MM.1S (cell line): Measurements from ENCODE around the gene CAB39L.

Source experiments
- DNase-seq: peaks from one replicate; pipeline ENCODE4 v3.0.0-alpha.2; 2015
- H2AFZ ChIP-seq: fragments of 300-600 bp; sonication (generic); 2 replicates; pipeline ENCODE4 v1.6.0; 2016; ENCODE audit warnings: antibody characterized with exemption, low read length
- H3F3A ChIP-seq: fragments of 300-600 bp; sonication (generic); 2 replicates; pipeline ENCODE4 v1.6.1; 2016; ENCODE audit warnings: mild to moderate bottlenecking, antibody characterized with exemption, low read length, moderate library complexity, mixed read lengths; ENCODE audit not compliant: insufficient read depth
- H3K27ac ChIP-seq: fragments of 300-600 bp; sonication (generic); 2 replicates; pipeline ENCODE4 v1.5.1; 2016; ENCODE audit warnings: mild to moderate bottlenecking, low read length
- H3K27me3 ChIP-seq: fragments of 300-600 bp; sonication (generic); replicated peaks from 2 replicates; pipeline ENCODE4 v1.6.0; 2016; ENCODE audit warnings: low read length; ENCODE audit not compliant: insufficient read depth
- H3K36me3 ChIP-seq: fragments of 300-600 bp; sonication (generic); replicated peaks from 2 replicates; pipeline ENCODE4 v1.6.1; 2016; ENCODE audit warnings: mild to moderate bottlenecking, low read length, mixed read lengths; ENCODE audit not compliant: insufficient read depth
- H3K4me1 ChIP-seq: fragments of 300-600 bp; sonication (generic); 2 replicates; pipeline ENCODE4 v1.6.1; 2016; ENCODE audit warnings: low read length, mixed read lengths
- H3K4me2 ChIP-seq: fragments of 300-600 bp; sonication (generic); 2 replicates; pipeline ENCODE4 v1.6.0; 2016; ENCODE audit warnings: low read depth, low read length
- H3K4me3 ChIP-seq: fragments of 300-600 bp; sonication (generic); 2 replicates; pipeline ENCODE4 v1.5.1; 2016; ENCODE audit warnings: low read length, mixed read lengths
- H3K79me2 ChIP-seq: fragments of 300-600 bp; sonication (generic); 2 replicates; pipeline ENCODE4 v1.6.1; 2016; ENCODE audit warnings: mixed run types, low read length, mixed read lengths
- H3K9ac ChIP-seq: fragments of 300-600 bp; sonication (generic); 2 replicates; pipeline ENCODE4 v1.6.1; 2016; ENCODE audit warnings: low read length, mixed read lengths
- H3K9me2 ChIP-seq: fragments of 300-600 bp; sonication (generic); replicated peaks from 2 replicates; pipeline ENCODE4 v1.6.1; 2016; ENCODE audit warnings: mild to moderate bottlenecking, low read length, mixed read lengths; ENCODE audit not compliant: insufficient read depth
- H3K9me3 ChIP-seq: fragments of 300-600 bp; sonication (generic); replicated peaks from 2 replicates; pipeline ENCODE4 v1.6.1; 2016; ENCODE audit warnings: mild to moderate bottlenecking, low read length, mixed read lengths; ENCODE audit not compliant: insufficient read depth
- H4K20me1 ChIP-seq: fragments of 300-600 bp; sonication (generic); 2 replicates; pipeline ENCODE4 v1.6.1; 2016; ENCODE audit warnings: mild to moderate bottlenecking, low read length, moderate library complexity, mixed read lengths; ENCODE audit not compliant: insufficient read depth
- CTCF ChIP-seq: fragments of 300-600 bp; sonication (generic); IDR thresholded peaks from 2 replicates; pipeline ENCODE4 v1.5.1; 2016; ENCODE audit warnings: antibody characterized with exemption, low read length, mixed read lengths
- EZH2 ChIP-seq: fragments of 300-600 bp; sonication (generic); optimal IDR thresholded peaks from 2 replicates; pipeline ENCODE3; 2017; ENCODE audit warnings: low read depth, mild to moderate bottlenecking, antibody characterized with exemption, low read length, mixed read lengths
- EZH2phosphoT487 ChIP-seq: fragments of 300-600 bp; sonication (generic); IDR thresholded peaks from 2 replicates; pipeline ENCODE4 v1.6.1; 2018; ENCODE audit warnings: antibody characterized with exemption, low read length

Gene CAB39L

DNA sequence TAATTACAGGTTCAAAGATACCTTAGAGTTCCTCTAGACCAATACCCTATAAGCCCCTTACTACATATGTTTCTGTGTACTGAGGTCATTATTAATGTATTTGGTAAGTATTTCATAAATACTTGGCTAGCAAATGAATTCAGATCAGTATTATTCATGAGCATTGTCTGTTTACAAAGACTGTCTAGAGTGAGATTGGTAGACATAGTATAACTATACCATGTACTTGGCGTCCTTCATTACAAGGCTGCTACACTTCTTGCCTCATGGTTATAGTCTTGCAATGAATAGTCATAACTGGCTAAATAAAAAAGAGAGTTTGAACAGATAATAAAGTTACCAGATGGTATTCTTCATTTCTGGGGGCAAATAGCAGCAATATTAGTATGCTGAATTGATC, 12.3 kb upstream of the CAB39L start:
- no peak for TF ChIP-seq CTCF
- TF ChIP-seq EZH2, result no peak
- TF ChIP-seq EZH2phosphoT487, result no peak
- Histone ChIP-seq H3K4me1 (peaks cover 9% of the 10 kb centered on the region), H4K20me1 (no peaks in the 10 kb centered on the region), H3K4me3 (no peak overlapping the region), H3K79me2 (no peaks in the 10 kb centered on the region), H3K27ac (no peak overlapping the region), H3K9me3 (no peaks in the 10 kb centered on the region), H3F3A (peaks cover 6% of the 10 kb centered on the region; the same call in 1 of the 2 replicates), H3K9ac (no peak overlapping the region), H3K9me2 (no peaks in the 10 kb centered on the region), H3K4me2 (no peak overlapping the region), H3K27me3 (no peaks in the 10 kb centered on the region), H2AFZ (no peak overlapping the region), H3K36me3 (no peaks in the 10 kb centered on the region)
- no peak for DNase-seq

- no peaks in the 10 kb centered on the region for H3K36me3 ChIP-seq
These were observed 11.1 kb upstream of the CAB39L start for GRCh38 chr13:49455007-49455398.

DNA sequence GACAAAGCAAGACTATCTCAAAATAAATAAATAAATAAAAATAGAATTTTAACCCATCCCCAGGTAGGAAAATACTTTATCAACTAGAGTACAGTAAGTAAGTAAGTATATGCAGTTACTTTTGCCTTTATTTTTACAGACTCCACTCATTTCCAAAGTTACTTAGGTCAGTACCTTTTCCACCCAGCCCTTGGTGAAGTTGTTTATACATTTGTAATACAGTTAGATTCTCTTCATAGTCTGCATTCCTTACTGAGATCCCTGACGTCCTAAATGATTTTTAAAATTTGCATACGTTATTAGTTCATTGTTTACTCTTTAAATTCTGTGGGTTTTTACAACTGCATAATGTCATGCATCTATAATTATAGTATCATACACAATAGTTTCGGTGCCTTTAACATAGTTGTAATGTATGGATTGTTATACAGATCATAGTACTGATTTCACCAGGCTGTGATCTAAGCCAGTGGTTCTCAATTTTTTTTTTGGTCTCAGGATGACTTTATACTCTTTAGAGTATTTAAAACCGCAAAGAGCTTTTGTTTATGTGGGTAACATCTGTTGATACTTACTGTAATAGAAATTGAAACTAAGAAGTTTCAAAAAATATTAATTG, 10.6 kb upstream of the CAB39L start:
- Histone ChIP-seq H3K9ac (no peak overlapping the region), H3K4me2 (peak overlapping the region; percentile 45)
- TF ChIP-seq CTCF (no peak), EZH2phosphoT487 (no peak), EZH2 (no peak)

More at GRCh38 chr13:49455007-49455398, 11.1 kb upstream of the CAB39L start:
- Histone ChIP-seq H2AFZ (no peak overlapping the region), H3K4me2 (peak overlapping the region; percentile 45), H3K4me3 (peak overlapping the region; percentile 12; the same call in 1 of the 2 replicates), H3K79me2 (peaks cover 4% of the 10 kb centered on the region; the same call in 1 of the 2 replicates), H3K9me3 (no peaks in the 10 kb centered on the region), H3K4me1 (peaks cover 9% of the 10 kb centered on the region), H3K9me2 (no peaks in the 10 kb centered on the region), H3K9ac (no peak overlapping the region), H3K27me3 (no peaks in the 10 kb centered on the region), H3F3A (peaks cover 6% of the 10 kb centered on the region; the same call in 1 of the 2 replicates), H3K27ac (peak overlapping the region; percentile 69; the same call in 1 of the 2 replicates), H4K20me1 (no peaks in the 10 kb centered on the region)
- no peak for DNase-seq
- TF ChIP-seq EZH2phosphoT487, result no peak
- TF ChIP-seq CTCF, result no peak
- TF ChIP-seq EZH2, result no peak

More for the DNA sequence above, 10.6 kb upstream of the CAB39L start:
- H3K4me3 ChIP-seq, result 0 out of 2 replicates have a peak overlapping the region, but pooled peaks have one; percentile 20
- H2AFZ ChIP-seq, result no peak overlapping the region
- H3K9me3 ChIP-seq, result no peaks in the 10 kb centered on the region
- H3K79me2 ChIP-seq, result peaks cover 9% of the 10 kb centered on the region; the same call in 1 of the 2 replicates
- H3K4me1 ChIP-seq, result peaks cover 9% of the 10 kb centered on the region
- H3F3A ChIP-seq, result peaks cover 6% of the 10 kb centered on the region; the same call in 1 of the 2 replicates
- no peaks in the 10 kb centered on the region for H3K9me2 ChIP-seq
- H4K20me1 ChIP-seq, result no peaks in the 10 kb centered on the region
- no peaks in the 10 kb centered on the region for H3K36me3 ChIP-seq
- H3K27me3 ChIP-seq, result no peaks in the 10 kb centered on the region
- H3K27ac ChIP-seq, result peak overlapping the region; percentile 69
- DNase-seq, result peak; percentile 77
